ENCODE measurements around the gene SDHAF1. TPM values are rescaled to one million over a fixed set of nuclear protein-coding genes. Genes with fewer than 3 reads are reported as not detected.

SDHAF1 gene
- total RNA-seq (2021) (16.9 and 22.4 TPM in 2 replicates), Bru-seq, nascent RNA (percentile 53 among the genes with signal in this experiment), BruChase-seq, experiment 1, labeled RNA remaining after a 2-hour chase (percentile 71 among the genes with signal in this experiment), BruChase-seq, experiment 2, labeled RNA remaining after a 6-hour chase (percentile 63 among the genes with signal in this experiment)
- long read RNA-seq, transcript SDHAF1-201 (1 exons, 1,117 nt), result major isoform, 21 of 21 reads
- long read RNA-seq, partial matches to known transcripts, result 0 of 21 reads
- long read RNA-seq, other reads (novel, unspliced or antisense), result 0 of 21 reads

- Histone ChIP-seq H3K9me2 (ENCODE audit: insufficient read depth) (no peaks in the 10 kb centered on the region), H3K27me3 (ENCODE audit: insufficient read depth, low read depth) (no peaks in the 10 kb centered on the region), H2AFZ (peak within 1 kb of the TSS; percentile 99), H4K20me1 (ENCODE audit: insufficient read depth) (peaks cover 11% of the 10 kb centered on the region; the same call in 1 of the 2 replicates), H3F3A (ENCODE audit: insufficient read depth, low read depth) (no peaks in the 10 kb centered on the region), H3K4me1 (replicated peaks; ENCODE audit: insufficient read depth) (peaks cover 8% of the 10 kb centered on the region; the same call in 1 of the 2 replicates), H3K9me3 (ENCODE audit: insufficient read depth, low read depth) (no peaks in the 10 kb centered on the region), H3K4me3 (peak within 1 kb of the TSS; percentile 97), H3K36me3 (ENCODE audit: low read depth) (no peaks in the 10 kb centered on the region), H3K79me2 (ENCODE audit: low read depth) (peaks cover 21% of the 10 kb centered on the region), H3K27ac (0 out of 2 replicates have a peak within 1 kb of the TSS, but pooled peaks have one; percentile 23), H3K4me2 (peak within 1 kb of the TSS; percentile 92)
- CTCF ChIA-PET, result interaction anchor here (0.7 kb wide), 1 partner anchor 46 kb away, joined by 3 read pairs; no protein-coding TSS in a partner anchor
- TF ChIP-seq EZH2 (IDR thresholded peaks at IDR 0.05; ENCODE audit: low read depth) (no peak), CTCF (conservative IDR thresholded peaks at IDR 0.05) (no peak)
- intact Hi-C loops (cut with micrococcal nuclease; ENCODE audit: unreplicated experiment), result loop anchor here (5.0 to 10.0 kb wide), 2 partner anchors 132 to 251 kb away; partner anchors contain the start of genes IGFLR1, LIN37, PSENEN and U2AF1L4
- POLR2A ChIA-PET (ENCODE audit: unreplicated experiment), result interaction anchor here (0.5 to 0.7 kb wide), 3 partner anchors 12 to 1318 kb away, joined by 4 to 6 read pairs (median 5); partner anchors contain the start of genes PSENEN, SCGB2B2 and U2AF1L4
- peak; percentile 86 to 93 for DNase-seq
- no TSS peak for BruUV-seq (replicated peaks)
These were observed at the start of gene SDHAF1 for GRCh38 chr19:35995048-35995993. TSS of gene SDHAF1 (plus strand) at chr19:35995188. CDS start at chr19:35995275, 87 bp downstream.

GRCh38 chr19:35946203-35946602 lies 48.8 kb upstream of the SDHAF1 start:
- no peak overlapping the region for H3K27ac ChIP-seq
- no peak overlapping the region for H3K4me3 ChIP-seq
- no peaks in the 10 kb centered on the region for H3K9me3 ChIP-seq (ENCODE audit: insufficient read depth, low read depth)
- CTCF ChIA-PET, result no interaction called here
- no peaks in the 10 kb centered on the region for H3K79me2 ChIP-seq (ENCODE audit: low read depth)
- intact Hi-C loops (cut with micrococcal nuclease; ENCODE audit: unreplicated experiment), result no loop called here
- H3K27me3 ChIP-seq (ENCODE audit: insufficient read depth, low read depth), result peaks cover 6% of the 10 kb centered on the region
- H3K4me1 ChIP-seq (replicated peaks; ENCODE audit: insufficient read depth), result no peaks in the 10 kb centered on the region
- H3K4me2 ChIP-seq, result no peak overlapping the region
- H3F3A ChIP-seq (ENCODE audit: insufficient read depth, low read depth), result no peaks in the 10 kb centered on the region
- H3K9me2 ChIP-seq (ENCODE audit: insufficient read depth), result no peaks in the 10 kb centered on the region
- no peak overlapping the region for H2AFZ ChIP-seq
- POLR2A ChIA-PET (ENCODE audit: unreplicated experiment), result interaction anchor here (0.7 kb wide), 1 partner anchor 68 kb away, joined by 4 read pairs; the partner anchor contains the start of gene ALKBH6
- DNase-seq, result no peak
- H3K36me3 ChIP-seq (ENCODE audit: low read depth), result no peaks in the 10 kb centered on the region
- no TSS peak for BruUV-seq (replicated peaks)
- no peaks in the 10 kb centered on the region; the same call in 1 of the 2 replicates for H4K20me1 ChIP-seq (ENCODE audit: insufficient read depth)
- TF ChIP-seq CTCF (conservative IDR thresholded peaks at IDR 0.05), result no peak
- TF ChIP-seq EZH2 (IDR thresholded peaks at IDR 0.05; ENCODE audit: low read depth), result no peak

GRCh38 chr19:35949131-35949530 lies 45.9 kb upstream of the SDHAF1 start:
- H3K4me3 ChIP-seq, result no peak overlapping the region
- H3K27ac ChIP-seq, result no peak overlapping the region
- H3K27me3 ChIP-seq (ENCODE audit: insufficient read depth, low read depth), result peaks cover 21% of the 10 kb centered on the region
- intact Hi-C loops (cut with micrococcal nuclease; ENCODE audit: unreplicated experiment), result no loop called here
- H2AFZ ChIP-seq, result no peak overlapping the region
- DNase-seq, result no peak
- H3F3A ChIP-seq (ENCODE audit: insufficient read depth, low read depth), result no peaks in the 10 kb centered on the region
- no peak for TF ChIP-seq EZH2 (IDR thresholded peaks at IDR 0.05; ENCODE audit: low read depth)
- TF ChIP-seq CTCF (conservative IDR thresholded peaks at IDR 0.05), result no peak
- no peaks in the 10 kb centered on the region; the same call in 1 of the 2 replicates for H4K20me1 ChIP-seq (ENCODE audit: insufficient read depth)
- H3K9me3 ChIP-seq (ENCODE audit: insufficient read depth, low read depth), result no peaks in the 10 kb centered on the region
- H3K4me1 ChIP-seq (replicated peaks; ENCODE audit: insufficient read depth), result no peaks in the 10 kb centered on the region
- H3K36me3 ChIP-seq (ENCODE audit: low read depth), result no peaks in the 10 kb centered on the region
- no peaks in the 10 kb centered on the region for H3K79me2 ChIP-seq (ENCODE audit: low read depth)
- no TSS peak for BruUV-seq (replicated peaks)
- H3K4me2 ChIP-seq, result no peak overlapping the region
- ChIA-PET CTCF (interaction anchor here (0.6 to 1.5 kb wide), 4 partner anchors 13 to 164 kb away, joined by 3 to 11 read pairs (median 3); no protein-coding TSS in a partner anchor), POLR2A (ENCODE audit: unreplicated experiment) (interaction anchor here (0.7 kb wide), 1 partner anchor 104 kb away, joined by 3 read pairs; no protein-coding TSS in a partner anchor)
- H3K9me2 ChIP-seq (ENCODE audit: insufficient read depth), result no peaks in the 10 kb centered on the region
